ENCODE results near the gene RAD51B. TPM values are rescaled to one million over a fixed set of nuclear protein-coding genes. Genes with fewer than 3 reads are reported as not detected.
"Not testable (repeated sequence)": the region's sequence is repeated elsewhere in the genome, so short reads cannot be mapped to it uniquely, and the experiment has no call there.

The RAD51B gene
- total RNA-seq, 1 donor from 2014 or later: 16.7 TPM

GRCh38 chr14:67806246-67806645 is 13.3 kb upstream of the RAD51B start:
- Mint-ChIP-seq H3K4me1 (no peaks in the 10 kb centered on the region), H3K36me3 (ENCODE audit: low read depth) (peaks cover 11% of the 10 kb centered on the region), H3K9me3 (no peaks in the 10 kb centered on the region), H3K4me3 (no peak overlapping the region), H3K27me3 (ENCODE audit: low read depth) (no peaks in the 10 kb centered on the region), H3K27ac (ENCODE audit: unreplicated experiment) (no peak overlapping the region)
- DNase-seq (ENCODE audit: low read depth, low spot score): no peak
- TF ChIP-seq CTCF (conservative IDR thresholded peaks at IDR 0.05): no peak

DNA sequence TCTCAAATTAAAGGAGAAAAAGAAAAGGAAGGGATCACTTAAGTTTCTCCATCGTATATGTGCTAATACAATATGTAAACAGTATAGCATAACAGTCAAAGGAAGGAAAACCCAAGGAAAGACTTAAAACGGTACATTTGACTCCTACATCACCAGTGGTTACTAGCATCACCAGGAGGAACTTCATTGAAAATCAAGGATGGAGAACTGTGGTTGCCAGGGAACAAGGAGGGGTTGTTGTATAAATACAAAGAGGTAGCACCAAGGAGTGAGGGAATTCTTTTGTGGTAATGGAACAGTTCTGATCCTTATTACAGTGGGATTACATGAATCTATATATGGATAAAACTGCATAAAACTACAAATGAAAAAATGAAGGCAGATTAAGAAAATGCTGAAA is 4.8 kb upstream of the RAD51B start:
- H3K27me3 Mint-ChIP-seq (ENCODE audit: low read depth): no peaks in the 10 kb centered on the region
- no peak for TF ChIP-seq CTCF (conservative IDR thresholded peaks at IDR 0.05)
- no peaks in the 10 kb centered on the region for H3K9me3 Mint-ChIP-seq
- H3K4me1 Mint-ChIP-seq: peaks cover 37% of the 10 kb centered on the region
- H3K4me3 Mint-ChIP-seq: peak overlapping the region; percentile 97
- no peak overlapping the region for H3K27ac Mint-ChIP-seq (ENCODE audit: unreplicated experiment)
- no peaks in the 10 kb centered on the region for H3K36me3 Mint-ChIP-seq (ENCODE audit: low read depth)
- no peak for DNase-seq (ENCODE audit: low read depth, low spot score)

GRCh38 chr14:67815573-67816225 is 3.9 kb upstream of the RAD51B start:
- DNase-seq (ENCODE audit: low read depth, low spot score): no peak
- peak overlapping the region; percentile 96 for H3K27ac Mint-ChIP-seq (ENCODE audit: unreplicated experiment)

DNA sequence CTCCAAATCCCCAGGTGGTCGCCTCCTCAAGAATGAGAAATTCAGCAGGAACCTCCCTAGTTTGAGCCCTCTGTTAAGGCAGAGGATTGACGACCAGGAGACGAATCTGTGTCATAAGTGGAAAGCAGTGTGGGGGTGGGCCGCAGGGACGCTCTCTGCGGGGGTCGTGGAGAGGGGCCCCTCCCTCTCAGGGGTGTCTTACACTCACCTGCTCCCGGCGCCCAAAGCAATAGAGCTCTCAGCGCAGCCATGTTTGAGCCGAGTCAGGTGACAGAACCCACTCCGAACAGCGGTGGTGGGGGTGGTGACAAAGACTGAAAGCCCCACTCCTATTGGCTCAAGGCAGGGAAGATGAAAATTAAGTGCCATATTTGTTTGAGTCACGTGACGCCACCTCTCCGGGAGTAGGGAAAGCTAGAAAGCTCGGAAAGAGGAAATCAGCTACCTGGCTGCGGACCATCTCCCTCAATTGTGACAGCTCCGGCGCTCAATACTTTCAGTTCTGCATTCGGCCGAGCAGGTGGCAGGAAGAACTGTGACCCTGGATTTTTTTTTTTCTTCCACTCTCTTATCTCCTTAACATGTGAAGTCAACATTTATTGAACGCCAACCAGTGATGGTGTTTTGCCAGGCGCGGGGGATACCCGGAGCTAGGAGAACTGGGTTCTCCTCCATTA is 3.1 kb upstream of the RAD51B start, which contains the start of gene ZFYVE26:
ZFYVE26 (minus strand) TSS at position 265 of the 677 bp plus-strand sequence. CDS start 627 bp downstream, outside the sequence.
- H3K27ac Mint-ChIP-seq (ENCODE audit: unreplicated experiment): peak within 1 kb of the TSS; percentile 96
- peak; percentile 79 for DNase-seq (ENCODE audit: low read depth, low spot score)
- H3K4me3 Mint-ChIP-seq: peak within 1 kb of the TSS; percentile 97
- no peaks in the 10 kb centered on the region for H3K36me3 Mint-ChIP-seq (ENCODE audit: low read depth)
- H3K27me3 Mint-ChIP-seq (ENCODE audit: low read depth): no peaks in the 10 kb centered on the region
- no peak for TF ChIP-seq CTCF (conservative IDR thresholded peaks at IDR 0.05)
- H3K4me1 Mint-ChIP-seq: peaks cover 47% of the 10 kb centered on the region
- H3K9me3 Mint-ChIP-seq: no peaks in the 10 kb centered on the region

More at GRCh38 chr14:67815573-67816225, 3.9 kb upstream of the RAD51B start:
- Mint-ChIP-seq H3K9me3 (no peaks in the 10 kb centered on the region), H3K27me3 (ENCODE audit: low read depth) (no peaks in the 10 kb centered on the region), H3K36me3 (ENCODE audit: low read depth) (no peaks in the 10 kb centered on the region), H3K4me1 (peaks cover 43% of the 10 kb centered on the region), H3K4me3 (peak overlapping the region; percentile 97)
- TF ChIP-seq CTCF (conservative IDR thresholded peaks at IDR 0.05): no peak

DNA sequence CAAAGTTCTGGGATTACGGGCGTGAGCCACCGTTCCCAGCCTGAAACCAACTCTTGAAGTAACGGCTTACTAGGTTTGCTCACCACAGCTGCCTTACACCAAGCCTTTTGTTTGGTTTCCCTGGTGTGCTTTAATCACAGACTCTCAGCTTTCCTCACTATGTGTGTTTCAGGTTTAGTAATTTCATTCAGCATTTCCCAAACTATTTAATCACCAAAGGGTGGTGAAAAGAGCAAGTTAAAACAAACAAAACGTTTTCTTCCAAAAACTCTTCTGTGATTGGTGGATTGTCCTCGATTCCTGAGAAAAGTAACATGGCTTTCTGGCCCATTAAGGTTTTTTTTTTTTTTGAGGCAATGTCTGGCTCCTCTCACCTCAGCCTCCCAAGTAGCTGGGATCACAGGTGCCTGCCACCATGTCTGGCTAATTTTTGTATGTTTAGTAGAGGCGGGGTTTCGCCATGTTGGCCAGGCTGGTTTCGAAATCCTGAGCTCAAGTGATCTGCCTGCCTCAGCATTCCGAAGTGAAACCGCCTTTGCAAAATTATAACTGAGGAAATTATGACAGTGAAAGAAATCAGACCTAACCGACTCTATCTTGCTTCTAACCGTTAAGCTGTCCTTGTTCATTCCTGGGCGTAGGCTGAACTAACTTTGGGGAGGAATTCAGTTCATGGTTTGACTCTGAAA is 1.7 kb upstream of the RAD51B start:
- no peaks in the 10 kb centered on the region for H3K9me3 Mint-ChIP-seq
- H3K27ac Mint-ChIP-seq (ENCODE audit: unreplicated experiment): no peak overlapping the region
- no peaks in the 10 kb centered on the region for H3K36me3 Mint-ChIP-seq (ENCODE audit: low read depth)
- no peaks in the 10 kb centered on the region for H3K27me3 Mint-ChIP-seq (ENCODE audit: low read depth)
- H3K4me3 Mint-ChIP-seq: peak overlapping the region; percentile 97
- peaks cover 47% of the 10 kb centered on the region for H3K4me1 Mint-ChIP-seq
- no peak for TF ChIP-seq CTCF (conservative IDR thresholded peaks at IDR 0.05)
- DNase-seq (ENCODE audit: low read depth, low spot score): no peak

GRCh38 chr14:67818476-67818875 is 1.1 kb upstream of the RAD51B start:
- Mint-ChIP-seq H3K4me3 (peak overlapping the region; percentile 97), H3K4me1 (peaks cover 47% of the 10 kb centered on the region)
- H3K27ac Mint-ChIP-seq (ENCODE audit: unreplicated experiment); H3K27me3 Mint-ChIP-seq (ENCODE audit: low read depth); DNase-seq (ENCODE audit: low read depth, low spot score); H3K36me3 Mint-ChIP-seq (ENCODE audit: low read depth); H3K9me3 Mint-ChIP-seq: not testable (repeated sequence)
